ACC112 (cell line): ENCODE measurements around the gene CADM3.
A peak's percentile ranks its signal among the peaks of the same experiment; 100 is the strongest.

Experiments
- H2AFZ ChIP-seq: fragments of 200-600 bp; sonication (generic); one replicate; pipeline ENCODE4 v1.6.0; 2017; ENCODE audit warnings: antibody characterized with exemption, low read length; ENCODE audit not compliant: unreplicated experiment
- H3K27ac ChIP-seq: fragments of 200-600 bp; sonication (generic); 2 replicates; pipeline ENCODE4 v1.5.1; 2014; ENCODE audit warnings: low read depth, mild to moderate bottlenecking, antibody characterized with exemption, low read length, moderate library complexity
- H3K27me3 ChIP-seq: fragments of 200-600 bp; sonication (generic); 2 replicates; pipeline ENCODE4 v1.6.1; 2014; ENCODE audit warnings: mild to moderate bottlenecking, antibody characterized with exemption, low read length, moderate library complexity, mixed read lengths; ENCODE audit not compliant: insufficient read depth
- H3K36me3 ChIP-seq: fragments of 200-600 bp; sonication (generic); 2 replicates; pipeline ENCODE4 v1.6.1; 2016; ENCODE audit warnings: mild to moderate bottlenecking, antibody characterized with exemption, low read length, moderate library complexity, mixed read lengths; ENCODE audit not compliant: insufficient read depth
- H3K4me1 ChIP-seq: fragments of 200-600 bp; sonication (generic); one replicate; pipeline ENCODE4 v1.6.1; 2016; ENCODE audit warnings: low read length, mixed read lengths; ENCODE audit not compliant: insufficient read depth, unreplicated experiment, control insufficient read depth
- H3K4me3 ChIP-seq: fragments of 200-600 bp; sonication (generic); 2 replicates; pipeline ENCODE4 v1.5.1; 2014; ENCODE audit warnings: mild to moderate bottlenecking, low read depth, low read length
- H3K79me2 ChIP-seq: fragments of 200-600 bp; sonication (generic); one replicate; pipeline ENCODE4 v1.6.0; 2016; ENCODE audit warnings: low read length; ENCODE audit not compliant: control insufficient read depth, unreplicated experiment, insufficient read depth

The CADM3 gene

GRCh38 chr1:159207774-159208173 lies 36.4 kb downstream of the CADM3 start:
- H3K27ac ChIP-seq = no peak overlapping the region
- H3K27me3 ChIP-seq = peaks cover 73% of the 10 kb centered on the region
- H3K36me3 ChIP-seq = no peaks in the 10 kb centered on the region
- H3K79me2 ChIP-seq = no peaks in the 10 kb centered on the region
- no peak overlapping the region for H3K4me3 ChIP-seq
- H3K4me1 ChIP-seq = no peaks in the 10 kb centered on the region
- no peak overlapping the region for H2AFZ ChIP-seq

DNA sequence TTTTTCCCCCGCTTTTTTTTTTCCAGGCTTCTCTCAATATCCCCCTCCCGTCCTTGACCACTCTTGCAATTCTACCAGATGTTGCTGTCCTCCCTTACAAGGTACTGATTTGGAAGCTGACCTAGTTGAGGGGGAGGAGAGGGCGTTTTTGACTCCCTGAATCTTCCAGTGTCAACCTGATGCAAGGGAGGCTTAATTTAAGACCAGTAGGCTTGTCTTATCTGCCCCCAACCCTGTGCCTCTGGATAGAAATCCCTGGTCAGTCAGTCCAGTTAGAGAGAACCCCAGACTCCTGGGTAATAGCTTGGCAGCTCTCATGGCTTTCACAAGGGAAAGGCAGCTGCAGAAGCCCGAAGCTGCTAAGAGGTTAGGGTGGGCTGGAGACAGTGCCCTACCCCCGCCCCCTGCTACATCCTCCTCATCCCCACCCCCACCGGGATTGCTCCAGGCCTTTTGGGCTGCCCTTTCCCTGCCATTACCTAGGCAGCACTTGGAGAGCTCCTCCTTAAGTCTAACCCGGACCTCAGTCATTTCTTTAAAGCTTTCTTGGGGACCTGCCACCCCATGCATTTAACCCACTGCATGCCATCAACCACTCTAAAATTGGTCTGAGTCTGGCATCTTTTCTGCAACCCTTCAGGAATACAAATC lies 36.9 kb downstream of the CADM3 start:
- Histone ChIP-seq H3K79me2 (no peaks in the 10 kb centered on the region), H2AFZ (no peak overlapping the region), H3K36me3 (no peaks in the 10 kb centered on the region), H3K27ac (no peak overlapping the region), H3K27me3 (peaks cover 69% of the 10 kb centered on the region), H3K4me3 (no peak overlapping the region), H3K4me1 (no peaks in the 10 kb centered on the region)

GRCh38 chr1:159209061-159209460 lies 37.6 kb downstream of the CADM3 start:
- Histone ChIP-seq H3K4me1 (no peaks in the 10 kb centered on the region), H2AFZ (no peak overlapping the region), H3K27me3 (peaks cover 61% of the 10 kb centered on the region), H3K27ac (no peak overlapping the region), H3K36me3 (no peaks in the 10 kb centered on the region), H3K4me3 (no peak overlapping the region), H3K79me2 (no peaks in the 10 kb centered on the region)

- Histone ChIP-seq H3K79me2 (no peaks in the 10 kb centered on the region), H2AFZ (no peak overlapping the region), H3K4me3 (0 out of 2 replicates have a peak overlapping the region, but pooled peaks have one; percentile 19)
Measured at GRCh38 chr1:159211331-159212136, 40.1 kb downstream of the CADM3 start.

GRCh38 chr1:159212596-159212995 lies 41.2 kb downstream of the CADM3 start:
- H3K36me3 ChIP-seq = no peaks in the 10 kb centered on the region
- peaks cover 37% of the 10 kb centered on the region for H3K27me3 ChIP-seq
- no peaks in the 10 kb centered on the region for H3K4me1 ChIP-seq
- no peak overlapping the region for H3K4me3 ChIP-seq
- H2AFZ ChIP-seq = no peak overlapping the region
- no peak overlapping the region for H3K27ac ChIP-seq
- no peaks in the 10 kb centered on the region for H3K79me2 ChIP-seq

More at GRCh38 chr1:159211331-159212136, 40.1 kb downstream of the CADM3 start:
- Histone ChIP-seq H3K4me1 (no peaks in the 10 kb centered on the region), H3K27me3 (peaks cover 43% of the 10 kb centered on the region), H3K27ac (no peak overlapping the region), H3K36me3 (no peaks in the 10 kb centered on the region)

GRCh38 chr1:159214149-159214760 lies 42.8 kb downstream of the CADM3 start:
- no peak overlapping the region for H3K4me3 ChIP-seq
- H3K27ac ChIP-seq = no peak overlapping the region
- H2AFZ ChIP-seq = no peak overlapping the region
- no peaks in the 10 kb centered on the region for H3K36me3 ChIP-seq
- H3K27me3 ChIP-seq = peaks cover 22% of the 10 kb centered on the region
- H3K4me1 ChIP-seq = no peaks in the 10 kb centered on the region
- no peaks in the 10 kb centered on the region for H3K79me2 ChIP-seq

DNA sequence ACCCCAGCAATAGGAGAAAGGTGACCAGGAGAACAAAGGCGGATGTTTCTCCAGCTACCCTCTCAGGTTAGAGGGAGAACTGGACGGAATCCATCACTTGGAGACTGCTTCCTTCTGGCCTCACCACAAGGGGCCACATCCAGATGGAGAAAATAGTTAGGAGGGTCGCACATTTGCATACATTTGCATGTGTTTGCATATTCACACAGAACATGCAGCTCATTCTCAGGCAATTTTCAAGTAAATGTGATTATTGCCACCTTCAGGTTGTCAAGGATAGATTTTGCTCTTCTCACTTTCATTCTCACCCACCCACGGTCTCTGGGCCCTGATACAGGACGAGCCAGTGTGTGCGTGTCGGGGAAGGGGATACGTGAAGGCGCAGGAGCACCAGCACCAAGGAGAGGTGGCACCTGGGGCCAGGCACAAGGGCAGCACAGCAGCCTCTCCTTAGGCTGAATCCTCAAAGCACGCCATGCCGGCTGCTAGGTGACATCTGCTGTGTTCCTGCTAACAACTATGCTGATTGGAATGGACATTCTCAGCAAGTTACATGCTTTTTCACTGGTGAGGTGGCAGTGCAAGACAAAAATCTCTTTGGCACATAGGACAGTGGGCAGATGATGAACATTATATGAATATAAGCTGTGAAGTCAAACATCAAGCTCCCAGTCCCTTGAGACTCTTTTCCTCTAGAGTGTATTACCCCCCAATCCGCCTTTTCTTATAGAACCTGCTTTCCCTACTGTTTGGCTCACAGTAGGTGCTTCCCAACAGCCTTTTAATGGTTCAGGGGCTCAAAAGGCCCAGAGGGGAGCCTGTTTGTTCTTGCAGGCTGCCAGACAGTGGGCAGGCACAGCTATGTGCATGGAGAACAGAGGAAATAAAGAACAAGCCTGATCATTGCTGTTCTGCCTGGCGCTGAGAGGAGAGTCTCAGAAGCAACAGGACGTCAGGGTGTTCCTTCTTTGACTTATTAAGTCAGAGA lies 47.5 kb downstream of the CADM3 start:
- no peak overlapping the region for H2AFZ ChIP-seq
- no peak overlapping the region for H3K4me3 ChIP-seq
- no peaks in the 10 kb centered on the region for H3K36me3 ChIP-seq
- peaks cover 7% of the 10 kb centered on the region for H3K4me1 ChIP-seq
- peaks cover 23% of the 10 kb centered on the region for H3K27me3 ChIP-seq
- H3K27ac ChIP-seq = no peak overlapping the region
- H3K79me2 ChIP-seq = no peaks in the 10 kb centered on the region

DNA sequence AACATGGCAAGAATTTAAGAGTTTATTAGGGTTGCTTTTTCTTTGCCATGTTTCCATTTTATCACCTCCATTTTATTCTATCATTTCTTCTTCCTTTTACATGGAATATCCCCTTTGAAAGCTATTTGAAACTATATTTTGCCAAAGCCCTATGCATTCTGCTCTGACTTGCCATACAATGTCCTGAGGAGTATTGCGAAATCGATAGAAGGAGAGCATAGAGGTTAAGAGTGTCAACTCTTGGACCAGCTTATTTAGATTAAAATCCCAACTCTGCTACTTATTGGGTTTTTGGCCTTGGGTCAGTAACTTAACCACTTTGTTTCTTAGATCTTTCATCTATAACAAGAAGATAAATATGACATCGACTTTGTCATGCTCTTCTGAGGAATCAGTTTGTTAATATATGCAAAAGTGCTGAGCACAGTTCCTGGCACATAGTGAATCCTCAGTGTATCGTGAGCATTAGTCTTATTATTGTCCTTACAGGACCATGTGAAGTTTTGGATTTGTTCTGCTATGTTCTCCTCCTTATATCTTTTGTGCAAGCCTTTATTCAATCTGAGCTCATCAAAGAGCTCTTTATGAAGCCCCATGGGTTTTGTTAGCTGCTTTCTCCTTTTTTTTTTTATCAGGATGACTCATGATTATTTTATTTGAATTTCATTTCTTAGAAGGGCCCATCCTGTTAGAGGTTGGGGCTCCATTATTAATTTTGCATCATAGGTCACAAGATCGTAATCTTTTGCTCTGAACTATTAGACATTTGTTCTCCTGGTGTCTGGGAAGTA lies 50.9 kb downstream of the CADM3 start:
- H3K4me3 ChIP-seq = no peak overlapping the region
- H3K36me3 ChIP-seq = no peaks in the 10 kb centered on the region
- peaks cover 40% of the 10 kb centered on the region for H3K27me3 ChIP-seq
- H3K79me2 ChIP-seq = no peaks in the 10 kb centered on the region
- H3K4me1 ChIP-seq = peaks cover 7% of the 10 kb centered on the region
- no peak overlapping the region for H3K27ac ChIP-seq
- H2AFZ ChIP-seq = no peak overlapping the region

- Histone ChIP-seq H3K79me2 (no peaks in the 10 kb centered on the region), H3K36me3 (no peaks in the 10 kb centered on the region), H3K27ac (no peak overlapping the region), H3K4me3 (no peak overlapping the region), H3K27me3 (peaks cover 35% of the 10 kb centered on the region), H3K4me1 (peaks cover 7% of the 10 kb centered on the region), H2AFZ (no peak overlapping the region)
Measured at GRCh38 chr1:159223004-159223403, 51.6 kb downstream of the CADM3 start.
